ENCODE data around the gene PPP2CA. TPM values are rescaled to one million over a fixed set of nuclear protein-coding genes. Genes with fewer than 3 reads are reported as not detected.
"Not testable (repeated sequence)": the region's sequence is repeated elsewhere in the genome, so short reads cannot be mapped to it uniquely, and the experiment has no call there.

PPP2CA gene
- total and polyA plus RNA-seq, 10 of the 15 experiments (the other 5 are each of a cell fraction or from before 2014, with no cell fraction given), result 18.6 to 385 (median 134) TPM

GRCh38 chr5:134253368-134254153 lies 27.7 kb upstream of the PPP2CA start:
- DNase-seq (ENCODE audit: low read depth, low spot score); CTCF ChIA-PET; ATAC-seq; H2AFZ ChIP-seq (ENCODE audit: control insufficient read depth, low read depth, low read length); in situ Hi-C loops (cut with MboI); H3K27me3 ChIP-seq (replicated peaks in 1 of 2; ENCODE audit: control insufficient read depth in 2 of 2, insufficient read depth in 2 of 2, low read length in 1 of 2); FAIRE-seq; H3K4me3 ChIP-seq; H3K9me3 ChIP-seq (replicated peaks; ENCODE audit: control insufficient read depth, insufficient read depth, low read length); intact Hi-C loops (cut with micrococcal nuclease; ENCODE audit: unreplicated experiment); H3K27ac ChIP-seq (ENCODE audit: control insufficient read depth, insufficient read depth); H3K9ac ChIP-seq (ENCODE audit: control insufficient read depth, insufficient read depth, low read length); BruUV-seq (replicated peaks); H3K4me2 ChIP-seq (ENCODE audit: control insufficient read depth, insufficient read depth); H3K4me1 ChIP-seq (ENCODE audit: control insufficient read depth, insufficient read depth, low read length); H3K79me2 ChIP-seq (ENCODE audit: control insufficient read depth, insufficient read depth, low read length); H3K36me3 ChIP-seq (ENCODE audit: control insufficient read depth in 2 of 2, insufficient read depth in 2 of 2, low read length in 1 of 2); H4K20me1 ChIP-seq (ENCODE audit: control insufficient read depth, insufficient read depth): not testable (repeated sequence)
- 60% methylated on average over 8 of the region's 8 CpGs for WGBS (ENCODE audit: insufficient coverage, insufficient replicate concordance, low lambda C conversion rate, missing lambda C conversion rate)
- ChIA-PET RAD21 (ENCODE audit: unreplicated experiment) (interaction anchor here (1.3 kb wide), 1 partner anchor 10 kb away, joined by 3 read pairs; no protein-coding TSS in a partner anchor), POLR2A (interaction anchor here (0.5 to 0.6 kb wide), 2 partner anchors 573 to 1631 kb away, joined by 3 read pairs; no protein-coding TSS in a partner anchor), SMC1A (ENCODE audit: uncharacterized antibody, unreplicated experiment) (interaction anchor here (0.7 to 0.9 kb wide), 4 partner anchors 24 to 339 kb away, joined by 3 read pairs; no protein-coding TSS in a partner anchor)

GRCh38 chr5:134252671-134253070 lies 26.8 kb upstream of the PPP2CA start:
- no TSS peak for BruUV-seq (replicated peaks)
- ChIA-PET POLR2A (no interaction called here), RAD21 (ENCODE audit: unreplicated experiment) (interaction anchor here (1.3 kb wide), 1 partner anchor 9 kb away, joined by 3 read pairs; no protein-coding TSS in a partner anchor), SMC1A (ENCODE audit: uncharacterized antibody, unreplicated experiment) (no interaction called here), CTCF (interaction anchor here (1.1 kb wide), 1 partner anchor 11 kb away, joined by 3 read pairs; no protein-coding TSS in a partner anchor)
- ATAC-seq, result no peak
- Histone ChIP-seq H3K4me3 (no peak overlapping the region), H4K20me1 (ENCODE audit: control insufficient read depth, insufficient read depth) (no peaks in the 10 kb centered on the region; the same call in 1 of the 2 replicates), H3K36me3 (ENCODE audit: control insufficient read depth in 2 of 2, insufficient read depth in 2 of 2, low read length in 1 of 2) (no peaks in the 10 kb centered on the region), H3K27me3 (replicated peaks in 1 of 2; ENCODE audit: control insufficient read depth in 2 of 2, insufficient read depth in 2 of 2, low read length in 1 of 2) (peaks cover 0 to 3% of the 10 kb centered on the region in 2 experiments; a peak in 1 of 4 replicates), H3K4me1 (ENCODE audit: control insufficient read depth, insufficient read depth, low read length) (no peaks in the 10 kb centered on the region), H3K4me2 (ENCODE audit: control insufficient read depth, insufficient read depth) (no peak overlapping the region), H2AFZ (ENCODE audit: control insufficient read depth, low read depth, low read length) (no peak overlapping the region), H3K9ac (ENCODE audit: control insufficient read depth, insufficient read depth, low read length) (no peak overlapping the region), H3K9me3 (replicated peaks; ENCODE audit: control insufficient read depth, insufficient read depth, low read length) (no peaks in the 10 kb centered on the region), H3K79me2 (ENCODE audit: control insufficient read depth, insufficient read depth, low read length) (no peaks in the 10 kb centered on the region), H3K27ac (ENCODE audit: control insufficient read depth, insufficient read depth) (no peak overlapping the region)
- in situ Hi-C loops (cut with MboI), result no loop called here
- TF ChIP-seq SMAD5 (IDR thresholded peaks at IDR 0.05; ENCODE audit: low read depth) (no peak), HDAC2 (IDR thresholded peaks at IDR 0.05) (no peak), LARP7 (IDR thresholded peaks at IDR 0.05) (no peak), SREBF2 (IDR thresholded peaks at IDR 0.05; ENCODE audit: low read length) (no peak)
- DNase-seq (ENCODE audit: low read depth, low spot score), result no peak
- no peak for FAIRE-seq
- WGBS (ENCODE audit: insufficient coverage, insufficient replicate concordance, low lambda C conversion rate, missing lambda C conversion rate), result 65% methylated on average over 5 of the region's 5 CpGs
- intact Hi-C loops (cut with micrococcal nuclease; ENCODE audit: unreplicated experiment), result no loop called here

All from GM12878 (cell line).